OCI-LY1 (cell line): ENCODE measurements around the gene ATXN7L1.

Experiments used
- H2AFZ ChIP-seq: fragments of 200-600 bp; sonication (generic), shearing (Covaris generic); 2 replicates; pipeline ENCODE4 v1.6.0; 2014; ENCODE audit warnings: antibody characterized with exemption, mild to moderate bottlenecking, low read length
- H3F3A ChIP-seq: fragments of 200-600 bp; sonication (generic), shearing (Covaris generic); 2 replicates; pipeline ENCODE4 v1.6.0; 2014; ENCODE audit warnings: mild to moderate bottlenecking, antibody characterized with exemption, low read length, moderate library complexity; ENCODE audit not compliant: insufficient read depth
- H3K27ac ChIP-seq: fragments of 200-600 bp; sonication (generic); 2 replicates; pipeline ENCODE4 v1.5.1; 2014; ENCODE audit warnings: low read length, mixed run types, mild to moderate bottlenecking, low read depth; ENCODE audit not compliant: poor library complexity, severe bottlenecking
- H3K27me3 ChIP-seq: fragments of 200-600 bp; sonication (generic); 2 replicates; pipeline ENCODE4 v1.6.0; 2014; ENCODE audit warnings: antibody characterized with exemption, mild to moderate bottlenecking, low read length, moderate library complexity; ENCODE audit not compliant: insufficient read depth
- H3K36me3 ChIP-seq: fragments of 200-600 bp; sonication (generic); 2 replicates; pipeline ENCODE4 v1.6.1; 2014; ENCODE audit warnings: mild to moderate bottlenecking, antibody characterized with exemption, low read length, moderate library complexity, mixed read lengths; ENCODE audit not compliant: insufficient read depth
- H3K4me1 ChIP-seq: fragments of 200-600 bp; sonication (generic); 2 replicates; pipeline ENCODE4 v1.5.1; 2014; ENCODE audit warnings: mild to moderate bottlenecking, low read length, moderate library complexity; ENCODE audit not compliant: insufficient read depth, severe bottlenecking
- H3K4me2 ChIP-seq: fragments of 200-600 bp; sonication (generic), shearing (Covaris generic); 2 replicates; pipeline ENCODE4 v1.6.1; 2014; ENCODE audit warnings: low read length
- H3K4me3 ChIP-seq: fragments of 200-600 bp; sonication (generic); 2 replicates; pipeline ENCODE4 v1.5.1; 2014; ENCODE audit warnings: low read length, low read depth, mild to moderate bottlenecking, mixed read lengths; ENCODE audit not compliant: poor library complexity, severe bottlenecking
- H3K79me2 ChIP-seq: fragments of 200-600 bp; shearing (Covaris generic); 2 replicates; pipeline ENCODE4 v1.6.1; 2016; ENCODE audit warnings: mixed run types, low read length, mixed read lengths; ENCODE audit not compliant: insufficient read depth
- H3K9ac ChIP-seq: fragments of 200-600 bp; sonication (generic), shearing (Covaris generic); 2 replicates; pipeline ENCODE4 v1.6.1; 2014; ENCODE audit warnings: mild to moderate bottlenecking, low read length, mixed read lengths
- H3K9me2 ChIP-seq: fragments of 200-600 bp; sonication (generic), shearing (Covaris generic); 2 replicates; pipeline ENCODE4 v1.6.1; 2014; ENCODE audit warnings: low read depth, mild to moderate bottlenecking, low read length, mixed read lengths
- H3K9me3 ChIP-seq: fragments of 200-600 bp; shearing (Covaris generic); 2 replicates; pipeline ENCODE4 v1.6.1; 2014; ENCODE audit warnings: low read length, mixed read lengths
- H4K20me1 ChIP-seq: fragments of 200-600 bp; sonication (generic), shearing (Covaris generic); 2 replicates; pipeline ENCODE4 v1.6.0; 2016; ENCODE audit warnings: mild to moderate bottlenecking, low read length; ENCODE audit not compliant: insufficient read depth
- CTCF ChIP-seq: fragments of 200-600 bp; sonication (generic), shearing (Covaris generic); IDR thresholded peaks from 2 replicates; pipeline ENCODE4 v1.5.1; 2017; ENCODE audit warnings: mild to moderate bottlenecking, antibody characterized with exemption, low read length, moderate library complexity, mixed read lengths
- EZH2 ChIP-seq: fragments of 200-600 bp; sonication (generic), shearing (Covaris generic); IDR thresholded peaks from 2 replicates; pipeline ENCODE4 v1.8.0; 2017; ENCODE audit warnings: borderline replicate concordance, mixed run types, mild to moderate bottlenecking, antibody characterized with exemption, low read length, moderate library complexity, mixed read lengths

ATXN7L1 gene

DNA sequence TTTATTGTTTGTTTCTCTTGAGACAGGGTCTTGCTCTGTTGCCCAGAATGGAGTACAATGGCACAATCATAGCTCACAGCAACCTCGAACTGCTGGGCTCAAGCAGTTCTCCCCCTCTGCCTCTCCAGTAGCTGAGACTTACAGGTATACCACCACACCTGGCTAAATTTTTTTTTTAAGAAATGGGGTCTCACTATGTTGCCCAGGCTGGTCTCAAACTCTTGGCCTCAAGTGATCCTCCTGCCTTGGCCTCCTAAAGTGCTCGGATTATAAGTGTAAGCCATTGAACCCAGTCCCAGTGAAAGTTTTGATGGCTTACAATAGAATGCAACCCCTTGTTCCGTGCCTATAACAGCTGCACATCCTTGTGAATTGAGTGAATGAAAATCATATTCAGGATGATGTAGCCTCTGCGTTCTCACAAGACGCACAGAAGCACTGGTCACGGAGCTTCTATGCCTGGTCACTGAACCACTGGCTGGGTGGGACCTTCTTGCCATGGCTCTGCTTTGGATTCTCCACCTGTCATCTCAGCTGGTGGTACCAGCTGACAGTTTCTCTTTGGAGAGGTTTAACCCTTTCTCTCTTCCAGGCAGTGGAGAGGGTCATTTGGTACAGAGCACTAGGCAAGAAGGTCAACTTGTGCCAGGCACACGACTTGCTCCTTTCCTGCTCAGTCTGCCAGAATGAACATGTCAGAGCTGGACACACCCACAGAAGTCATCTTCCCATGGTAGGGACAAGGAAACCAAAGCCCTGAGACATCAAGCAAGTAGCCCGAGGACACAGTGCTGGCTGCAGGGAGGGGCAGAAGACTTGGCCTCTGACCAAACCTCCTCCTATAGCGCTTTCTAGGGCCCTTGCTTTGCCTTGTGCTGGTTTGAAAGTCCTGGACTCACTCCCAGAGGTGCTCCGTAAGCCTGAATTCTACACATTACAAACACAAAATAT lies 89.6 kb downstream of the ATXN7L1 start:
- Histone ChIP-seq H3K9me3 (no peaks in the 10 kb centered on the region), H3K4me3 (no peak overlapping the region), H3K9ac (no peak overlapping the region), H4K20me1 (no peaks in the 10 kb centered on the region), H3K36me3 (no peaks in the 10 kb centered on the region), H3K4me1 (no peaks in the 10 kb centered on the region), H3K4me2 (no peak overlapping the region), H3K27me3 (no peaks in the 10 kb centered on the region; the same call in 1 of the 2 replicates), H3K9me2 (no peaks in the 10 kb centered on the region), H3K79me2 (no peaks in the 10 kb centered on the region), H2AFZ (no peak overlapping the region), H3F3A (no peaks in the 10 kb centered on the region), H3K27ac (no peak overlapping the region)
- no peak for TF ChIP-seq EZH2
- no peak for TF ChIP-seq CTCF

- H3K9me2 ChIP-seq: no peaks in the 10 kb centered on the region
- H3K79me2 ChIP-seq: no peaks in the 10 kb centered on the region
- no peak overlapping the region for H3K9ac ChIP-seq
- H3K27me3 ChIP-seq: no peaks in the 10 kb centered on the region
- no peaks in the 10 kb centered on the region for H3K4me1 ChIP-seq
- H3K4me2 ChIP-seq: no peak overlapping the region
- H3F3A ChIP-seq: no peaks in the 10 kb centered on the region
- no peaks in the 10 kb centered on the region for H4K20me1 ChIP-seq
- H3K9me3 ChIP-seq: no peaks in the 10 kb centered on the region
- TF ChIP-seq EZH2: no peak
- TF ChIP-seq CTCF: no peak
- H3K4me3 ChIP-seq: no peak overlapping the region
- H2AFZ ChIP-seq: no peak overlapping the region
- no peak overlapping the region for H3K27ac ChIP-seq
- no peaks in the 10 kb centered on the region for H3K36me3 ChIP-seq
Observed at GRCh38 chr7:105782391-105783042, 93.9 kb downstream of the ATXN7L1 start.

DNA sequence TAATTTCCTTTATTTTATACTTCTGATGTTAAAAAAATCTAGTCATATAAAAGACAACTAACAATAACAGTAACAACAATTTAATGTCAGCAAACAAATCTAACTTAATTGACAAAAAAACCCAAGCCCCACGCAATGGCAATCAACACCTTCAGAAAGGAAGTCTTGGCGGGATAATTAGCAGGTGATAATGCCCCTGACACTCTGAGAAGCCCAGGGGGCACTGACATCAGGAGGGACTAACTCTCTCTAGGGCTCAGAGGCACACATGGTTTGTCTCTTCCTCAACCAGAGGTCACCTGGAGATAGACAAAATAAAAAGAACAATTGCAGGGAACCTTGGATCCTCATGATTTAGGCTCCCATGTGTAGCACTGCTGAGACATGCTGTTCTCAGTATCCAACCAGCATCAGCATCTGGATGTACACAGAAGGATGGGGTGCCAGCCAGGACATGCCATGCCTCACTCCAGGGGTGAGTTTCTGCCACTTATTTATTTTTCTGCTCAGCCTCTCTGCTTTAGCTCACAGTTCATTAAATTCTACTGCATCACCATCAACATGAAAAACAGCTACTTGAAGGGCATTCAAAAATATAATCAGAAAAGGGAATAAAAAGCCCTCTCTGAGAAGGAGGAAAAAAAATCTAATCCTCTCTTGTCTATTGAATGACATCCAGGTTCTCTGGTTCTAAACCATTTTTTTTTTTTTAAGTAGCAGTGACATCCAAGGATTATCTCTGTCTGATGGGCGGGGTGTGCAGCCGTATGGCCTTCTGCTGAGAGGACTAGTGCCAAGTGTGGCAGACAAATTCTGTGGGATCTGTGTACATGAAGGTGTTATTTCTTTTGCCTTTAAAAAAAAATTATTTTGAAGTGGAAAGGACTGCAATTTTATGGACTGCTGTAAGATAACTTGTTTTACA lies 96.3 kb downstream of the ATXN7L1 start:
- H3K27ac ChIP-seq: no peak overlapping the region

More for the DNA sequence above, 96.3 kb downstream of the ATXN7L1 start:
- Histone ChIP-seq H3K4me3 (no peak overlapping the region), H4K20me1 (no peaks in the 10 kb centered on the region), H3K9me3 (no peaks in the 10 kb centered on the region), H3K79me2 (no peaks in the 10 kb centered on the region), H3K27me3 (no peaks in the 10 kb centered on the region), H2AFZ (no peak overlapping the region), H3F3A (no peaks in the 10 kb centered on the region), H3K9ac (no peak overlapping the region), H3K4me2 (no peak overlapping the region), H3K36me3 (no peaks in the 10 kb centered on the region), H3K4me1 (no peaks in the 10 kb centered on the region), H3K9me2 (no peaks in the 10 kb centered on the region)
- TF ChIP-seq EZH2 (no peak), CTCF (no peak)
